ENCODE data around the gene PTGS2. TPM values are rescaled to one million over a fixed set of nuclear protein-coding genes. Genes with fewer than 3 reads are reported as not detected.

Gene PTGS2
- 0.38 TPM in 1 of 2 replicates, not detected in the other for total RNA-seq
- long read RNA-seq = 0 reads

- Mint-ChIP-seq H3K4me3 (ENCODE audit: low read depth) (peak within 1 kb of the TSS; percentile 86), H3K4me1 (ENCODE audit: low read depth) (peaks cover 3% of the 10 kb centered on the region), H3K9me3 (ENCODE audit: low read depth) (no peaks in the 10 kb centered on the region), H3K27me3 (peaks cover 30% of the 10 kb centered on the region), H3K27ac (peak within 1 kb of the TSS; percentile 90), H3K36me3 (ENCODE audit: insufficient read depth) (no peaks in the 10 kb centered on the region)
- TF ChIP-seq, protein P1, sequence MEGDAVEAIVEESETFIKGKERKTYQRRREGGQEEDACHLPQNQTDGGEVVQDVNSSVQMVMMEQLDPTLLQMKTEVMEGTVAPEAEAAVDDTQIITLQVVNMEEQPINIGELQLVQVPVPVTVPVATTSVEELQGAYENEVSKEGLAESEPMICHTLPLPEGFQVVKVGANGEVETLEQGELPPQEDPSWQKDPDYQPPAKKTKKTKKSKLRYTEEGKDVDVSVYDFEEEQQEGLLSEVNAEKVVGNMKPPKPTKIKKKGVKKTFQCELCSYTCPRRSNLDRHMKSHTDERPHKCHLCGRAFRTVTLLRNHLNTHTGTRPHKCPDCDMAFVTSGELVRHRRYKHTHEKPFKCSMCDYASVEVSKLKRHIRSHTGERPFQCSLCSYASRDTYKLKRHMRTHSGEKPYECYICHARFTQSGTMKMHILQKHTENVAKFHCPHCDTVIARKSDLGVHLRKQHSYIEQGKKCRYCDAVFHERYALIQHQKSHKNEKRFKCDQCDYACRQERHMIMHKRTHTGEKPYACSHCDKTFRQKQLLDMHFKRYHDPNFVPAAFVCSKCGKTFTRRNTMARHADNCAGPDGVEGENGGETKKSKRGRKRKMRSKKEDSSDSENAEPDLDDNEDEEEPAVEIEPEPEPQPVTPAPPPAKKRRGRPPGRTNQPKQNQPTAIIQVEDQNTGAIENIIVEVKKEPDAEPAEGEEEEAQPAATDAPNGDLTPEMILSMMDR (IDR thresholded peaks at IDR 0.05; ENCODE audit: unreplicated experiment) = peak; percentile 65
- DNase-seq (ENCODE audit: low spot score, unreplicated experiment) = peak; percentile 63
Observed at GRCh38 chr1:186680245-186681061, at the start of gene PTGS2. Gene PTGS2 (minus strand): TSS chr1:186680423. CDS start chr1:186680290, 133 bp downstream.

DNA sequence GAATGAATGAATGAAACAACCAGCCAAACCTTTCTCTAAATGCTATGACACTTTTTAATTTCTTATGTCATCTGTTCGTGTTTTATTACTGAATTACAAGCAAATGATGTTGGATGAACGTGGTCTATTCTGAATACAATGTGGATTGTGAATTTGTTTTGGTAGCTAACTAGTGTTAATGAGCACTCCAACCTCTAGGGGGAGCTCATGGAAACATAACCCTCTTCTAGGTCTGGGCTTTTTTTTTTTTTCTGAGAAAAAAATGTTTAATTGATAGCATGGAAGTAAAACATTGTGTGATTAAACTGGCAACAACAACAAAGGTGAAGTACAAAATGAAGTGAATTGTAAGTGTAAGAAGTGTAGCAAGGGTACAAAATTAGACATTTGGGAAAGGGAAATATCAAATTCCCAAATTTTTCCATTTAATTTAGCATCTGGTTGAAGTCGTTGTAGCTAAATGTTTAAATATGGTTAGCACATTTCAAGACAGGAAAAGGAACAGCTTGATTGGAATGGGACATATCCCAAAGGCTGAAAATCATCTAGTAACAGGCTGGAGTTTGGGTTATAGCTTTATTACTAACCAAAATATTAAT, 42.6 kb upstream of the PTGS2 start:
- DNase-seq (ENCODE audit: low spot score, unreplicated experiment) = no peak
- Mint-ChIP-seq H3K9me3 (ENCODE audit: low read depth) (peaks cover 16% of the 10 kb centered on the region), H3K27me3 (no peaks in the 10 kb centered on the region), H3K4me1 (ENCODE audit: low read depth) (no peaks in the 10 kb centered on the region), H3K36me3 (ENCODE audit: insufficient read depth) (peaks cover 1% of the 10 kb centered on the region), H3K27ac (no peak overlapping the region), H3K4me3 (ENCODE audit: low read depth) (no peak overlapping the region)
- TF ChIP-seq, protein P1 (IDR thresholded peaks at IDR 0.05; ENCODE audit: unreplicated experiment) = peak; percentile 60

GRCh38 chr1:186717286-186717685, 37.1 kb upstream of the PTGS2 start:
- no peak for DNase-seq (ENCODE audit: low spot score, unreplicated experiment)
- TF ChIP-seq, protein P1 (IDR thresholded peaks at IDR 0.05; ENCODE audit: unreplicated experiment) = no peak
- Mint-ChIP-seq H3K27me3 (no peaks in the 10 kb centered on the region), H3K27ac (no peak overlapping the region), H3K9me3 (ENCODE audit: low read depth) (no peaks in the 10 kb centered on the region), H3K36me3 (ENCODE audit: insufficient read depth) (no peaks in the 10 kb centered on the region), H3K4me3 (ENCODE audit: low read depth) (no peak overlapping the region), H3K4me1 (ENCODE audit: low read depth) (no peaks in the 10 kb centered on the region)

DNA sequence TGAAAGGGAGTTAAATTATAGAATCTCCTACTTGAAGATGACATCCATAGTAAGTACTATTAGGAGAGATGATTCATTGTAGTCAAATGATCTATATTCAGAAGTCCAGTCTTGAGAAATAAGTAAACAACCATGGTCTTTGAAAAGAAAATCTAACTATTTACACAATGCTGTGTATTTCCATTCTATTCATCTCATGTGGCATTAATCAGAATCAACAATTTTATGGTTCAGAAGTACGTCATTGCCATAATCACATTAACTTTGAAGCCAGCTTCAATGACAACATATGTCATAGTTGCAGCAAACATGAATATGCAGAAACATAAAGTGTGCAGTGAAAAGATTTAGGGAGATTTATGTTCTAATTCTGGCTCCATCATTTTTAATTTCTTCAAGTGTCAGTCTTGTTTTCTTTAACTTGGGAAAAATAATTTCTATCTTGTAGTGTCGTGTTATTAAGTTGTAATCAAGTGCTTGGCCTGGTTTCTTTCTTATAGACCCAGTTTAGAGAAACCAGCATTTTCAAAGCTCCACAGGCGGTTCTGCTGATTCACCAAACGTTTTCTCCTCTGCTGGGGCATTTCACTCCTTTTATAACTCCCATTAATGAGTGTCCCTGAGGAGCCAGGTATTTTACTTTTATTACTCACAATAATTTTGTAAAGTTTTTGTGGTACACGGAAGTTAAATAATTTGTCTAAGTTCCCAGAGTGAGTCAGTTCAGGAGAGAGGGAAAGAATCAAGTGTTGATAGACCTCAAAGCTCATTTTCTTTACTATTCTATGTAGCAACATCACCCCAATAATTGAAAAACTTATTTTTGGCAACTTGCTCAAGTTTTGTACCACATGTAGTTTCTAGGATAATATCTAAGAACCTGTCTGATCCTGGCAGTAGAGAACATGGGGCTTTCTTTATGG, 35.9 kb upstream of the PTGS2 start:
- Mint-ChIP-seq H3K36me3 (ENCODE audit: insufficient read depth) (no peaks in the 10 kb centered on the region), H3K9me3 (ENCODE audit: low read depth) (no peaks in the 10 kb centered on the region), H3K27me3 (no peaks in the 10 kb centered on the region), H3K27ac (no peak overlapping the region), H3K4me1 (ENCODE audit: low read depth) (no peaks in the 10 kb centered on the region), H3K4me3 (ENCODE audit: low read depth) (no peak overlapping the region)
- DNase-seq (ENCODE audit: low spot score, unreplicated experiment) = no peak
- TF ChIP-seq, protein P1 (IDR thresholded peaks at IDR 0.05; ENCODE audit: unreplicated experiment) = no peak

DNA sequence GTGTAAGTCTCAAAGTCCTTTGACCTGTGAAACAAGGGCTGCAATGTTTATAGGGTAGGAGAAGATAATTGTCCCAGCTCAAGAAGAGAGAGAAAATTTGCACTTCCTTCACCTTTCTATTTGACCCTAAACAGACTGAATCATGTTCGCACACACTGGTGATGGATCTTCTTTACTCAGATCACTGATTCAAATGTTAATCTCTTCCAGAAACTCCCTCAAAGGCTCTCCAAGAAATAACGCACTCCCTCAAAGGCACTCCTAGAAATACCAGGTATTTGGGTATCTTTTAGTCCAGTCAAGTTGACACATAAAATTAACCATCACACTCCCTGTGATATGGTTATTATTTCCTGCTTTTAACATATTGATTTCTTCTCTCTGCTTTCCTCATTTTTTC, 30.5 kb upstream of the PTGS2 start:
- Mint-ChIP-seq H3K36me3 (ENCODE audit: insufficient read depth) (no peaks in the 10 kb centered on the region), H3K4me3 (ENCODE audit: low read depth) (no peak overlapping the region), H3K9me3 (ENCODE audit: low read depth) (no peaks in the 10 kb centered on the region), H3K4me1 (ENCODE audit: low read depth) (peaks cover 2% of the 10 kb centered on the region), H3K27ac (no peak overlapping the region), H3K27me3 (no peaks in the 10 kb centered on the region)
- TF ChIP-seq, protein P1 (IDR thresholded peaks at IDR 0.05; ENCODE audit: unreplicated experiment) = no peak
- DNase-seq (ENCODE audit: low spot score, unreplicated experiment) = no peak

Data from progenitor cell of endocrine pancreas (in vitro differentiated cells).